HG02943 (cell line): Measurements from ENCODE around the gene CDON.

Source experiments
- ATAC-seq: cut with Tn5 transposase; IDR thresholded peaks from one replicate; pipeline ENCODE4 v1.9.1; 2021; ENCODE audit warnings: mild to moderate bottlenecking, low read depth, moderate library complexity; ENCODE audit not compliant: unreplicated experiment

Gene CDON, protein sequence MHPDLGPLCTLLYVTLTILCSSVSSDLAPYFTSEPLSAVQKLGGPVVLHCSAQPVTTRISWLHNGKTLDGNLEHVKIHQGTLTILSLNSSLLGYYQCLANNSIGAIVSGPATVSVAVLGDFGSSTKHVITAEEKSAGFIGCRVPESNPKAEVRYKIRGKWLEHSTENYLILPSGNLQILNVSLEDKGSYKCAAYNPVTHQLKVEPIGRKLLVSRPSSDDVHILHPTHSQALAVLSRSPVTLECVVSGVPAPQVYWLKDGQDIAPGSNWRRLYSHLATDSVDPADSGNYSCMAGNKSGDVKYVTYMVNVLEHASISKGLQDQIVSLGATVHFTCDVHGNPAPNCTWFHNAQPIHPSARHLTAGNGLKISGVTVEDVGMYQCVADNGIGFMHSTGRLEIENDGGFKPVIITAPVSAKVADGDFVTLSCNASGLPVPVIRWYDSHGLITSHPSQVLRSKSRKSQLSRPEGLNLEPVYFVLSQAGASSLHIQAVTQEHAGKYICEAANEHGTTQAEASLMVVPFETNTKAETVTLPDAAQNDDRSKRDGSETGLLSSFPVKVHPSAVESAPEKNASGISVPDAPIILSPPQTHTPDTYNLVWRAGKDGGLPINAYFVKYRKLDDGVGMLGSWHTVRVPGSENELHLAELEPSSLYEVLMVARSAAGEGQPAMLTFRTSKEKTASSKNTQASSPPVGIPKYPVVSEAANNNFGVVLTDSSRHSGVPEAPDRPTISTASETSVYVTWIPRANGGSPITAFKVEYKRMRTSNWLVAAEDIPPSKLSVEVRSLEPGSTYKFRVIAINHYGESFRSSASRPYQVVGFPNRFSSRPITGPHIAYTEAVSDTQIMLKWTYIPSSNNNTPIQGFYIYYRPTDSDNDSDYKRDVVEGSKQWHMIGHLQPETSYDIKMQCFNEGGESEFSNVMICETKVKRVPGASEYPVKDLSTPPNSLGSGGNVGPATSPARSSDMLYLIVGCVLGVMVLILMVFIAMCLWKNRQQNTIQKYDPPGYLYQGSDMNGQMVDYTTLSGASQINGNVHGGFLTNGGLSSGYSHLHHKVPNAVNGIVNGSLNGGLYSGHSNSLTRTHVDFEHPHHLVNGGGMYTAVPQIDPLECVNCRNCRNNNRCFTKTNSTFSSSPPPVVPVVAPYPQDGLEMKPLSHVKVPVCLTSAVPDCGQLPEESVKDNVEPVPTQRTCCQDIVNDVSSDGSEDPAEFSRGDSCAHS (N-terminal part only)

DNA sequence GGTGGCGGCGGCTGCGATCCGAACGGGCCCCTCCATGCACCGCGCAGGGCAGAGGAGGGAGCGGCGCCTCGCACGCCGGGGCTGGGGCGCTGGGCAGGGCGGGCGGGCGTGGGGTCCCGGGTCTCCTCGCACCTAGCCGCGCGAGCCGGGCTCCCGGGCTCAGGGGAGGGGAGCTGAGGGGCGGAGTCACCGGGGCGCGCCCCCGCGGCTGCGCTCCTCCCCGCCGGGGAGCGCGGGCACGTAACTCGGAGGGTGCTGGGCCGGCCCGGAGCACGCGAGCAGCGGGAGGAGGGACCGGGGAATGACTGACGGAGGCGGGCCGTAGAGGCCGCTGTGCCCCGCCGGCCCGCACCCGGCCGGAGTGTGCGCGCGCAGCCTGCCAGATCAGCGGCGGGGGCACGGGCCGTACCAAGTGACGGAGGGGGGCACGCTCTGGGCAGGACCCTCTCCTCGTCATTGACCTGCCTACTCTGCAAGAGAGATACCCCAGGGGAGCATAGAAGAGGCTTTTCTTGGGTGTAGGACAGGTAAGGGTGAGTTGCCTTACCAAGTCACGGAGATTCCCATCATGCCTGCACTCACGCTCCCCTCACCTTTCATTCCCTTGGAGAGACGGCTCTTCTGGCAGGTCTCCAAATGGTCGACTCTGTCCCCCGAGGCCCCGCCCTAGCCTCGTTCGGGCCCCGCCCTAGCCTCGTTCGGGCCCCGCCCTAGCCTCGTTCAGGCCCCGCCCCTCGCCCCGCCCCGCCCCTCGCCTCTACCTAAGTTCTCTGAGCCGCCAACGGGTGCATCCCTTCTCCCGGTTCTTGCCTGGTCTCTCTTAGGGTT lies at the start of gene CDON:
Gene CDON (minus strand): TSS at position 188 of the 828 bp plus-strand sequence. CDS start 39,390 bp downstream, outside the sequence.
- peak; percentile 98 for ATAC-seq

DNA sequence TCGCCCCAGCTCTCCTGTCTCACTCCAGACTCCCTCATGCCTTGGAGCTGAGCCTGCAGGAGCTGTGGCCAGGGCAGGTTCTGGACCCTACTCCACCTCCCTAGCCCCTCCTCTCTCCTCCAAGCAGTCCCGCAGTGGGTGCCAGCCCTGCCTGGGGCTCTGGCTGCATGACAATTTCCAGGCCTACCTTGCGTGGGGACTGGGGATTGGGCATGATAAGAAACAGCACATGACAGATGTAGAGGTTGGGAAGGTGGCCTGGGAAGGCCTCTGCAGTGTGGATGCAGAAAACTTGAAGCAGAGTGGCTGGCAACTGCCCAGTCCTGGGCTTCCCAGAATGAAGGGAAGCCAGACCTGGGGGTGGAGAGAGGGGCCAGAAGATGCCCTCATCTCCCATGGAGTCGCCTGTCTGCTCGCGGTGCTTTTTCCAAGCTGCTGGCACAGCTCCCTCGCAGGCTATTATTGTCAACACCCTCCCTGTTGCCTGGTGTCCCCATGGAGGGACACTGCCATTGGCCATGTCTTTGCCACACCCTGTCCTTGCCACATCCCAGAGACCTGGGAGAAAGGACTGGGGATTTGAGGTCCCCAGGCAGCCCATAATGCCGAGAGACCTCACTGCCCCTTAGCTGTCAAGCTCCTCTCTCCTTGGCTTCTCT lies 48.9 kb upstream of the CDON start:
- ATAC-seq: no peak

DNA sequence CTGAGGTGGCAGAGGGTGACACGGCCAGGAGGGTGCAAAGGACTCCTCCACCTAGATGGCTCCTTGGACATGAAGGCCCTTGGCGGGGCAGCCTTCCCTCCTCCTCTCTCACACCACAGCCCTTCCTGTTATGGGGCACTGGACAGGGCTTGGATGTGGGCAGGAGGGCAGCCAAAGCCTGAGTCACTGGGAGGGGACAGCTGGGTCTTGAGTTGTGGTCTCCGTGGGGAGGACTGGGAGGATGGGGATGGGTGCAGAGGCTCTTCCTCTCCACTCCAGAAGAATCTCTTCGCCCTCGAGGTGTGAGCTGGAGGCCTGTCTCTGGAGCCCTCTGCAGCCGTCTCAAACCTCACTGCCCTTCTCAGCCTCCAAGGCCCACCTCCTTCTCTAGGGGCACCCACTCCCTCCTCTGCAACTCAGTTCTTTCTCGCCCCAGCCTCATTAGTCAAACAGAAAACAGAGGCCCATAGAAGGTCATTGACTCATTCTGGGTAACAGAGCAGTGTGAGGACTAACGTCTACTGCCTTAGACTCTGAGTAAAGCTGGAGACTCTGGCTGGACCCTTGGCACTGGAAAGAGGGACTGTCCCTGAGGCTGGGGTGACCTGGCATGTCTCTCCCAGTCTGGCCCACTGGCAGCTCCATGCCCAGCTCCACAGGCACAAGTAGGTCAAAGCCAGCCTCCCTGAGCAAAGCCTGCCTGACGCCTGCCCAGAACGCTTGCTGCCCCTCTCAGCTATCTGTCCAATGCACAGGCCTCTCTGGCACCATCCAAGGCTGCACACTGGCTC lies 47.5 kb upstream of the CDON start:
- ATAC-seq: no peak

DNA sequence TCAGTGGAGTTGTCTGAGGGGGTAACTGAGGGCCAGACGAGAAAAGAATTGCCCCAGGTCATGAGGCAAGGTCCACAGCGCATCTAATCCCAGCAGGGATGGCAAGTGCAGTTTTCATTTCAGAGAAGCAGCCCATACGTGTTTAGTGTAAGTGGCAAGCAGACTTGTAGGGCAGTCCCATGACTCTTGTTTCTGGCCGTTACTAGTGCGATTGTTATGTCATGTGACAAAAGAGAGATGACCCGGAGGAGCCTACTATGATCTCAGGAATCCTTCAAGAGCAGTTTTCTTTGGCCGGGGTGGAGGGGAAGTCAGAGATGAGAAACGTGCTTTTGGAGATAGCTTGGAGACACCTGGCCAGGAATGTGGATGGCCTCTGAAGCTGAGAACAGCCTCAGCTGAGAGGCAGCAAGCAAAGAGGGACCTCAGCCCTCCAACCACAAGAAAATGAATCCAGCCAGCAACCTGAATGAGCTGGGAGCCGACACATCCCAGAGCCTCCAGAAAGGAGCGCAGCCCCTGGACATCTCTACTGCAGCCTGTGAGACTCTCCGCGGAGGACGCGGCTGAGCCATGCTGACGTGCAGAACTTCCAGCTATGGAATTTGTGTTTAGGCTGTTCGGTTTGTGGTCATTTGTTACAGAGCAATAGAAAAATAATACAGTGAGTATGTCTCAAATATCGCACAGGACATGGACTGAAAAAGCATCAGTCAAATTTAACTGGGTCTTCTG lies 44.1 kb upstream of the CDON start:
- no peak for ATAC-seq

DNA sequence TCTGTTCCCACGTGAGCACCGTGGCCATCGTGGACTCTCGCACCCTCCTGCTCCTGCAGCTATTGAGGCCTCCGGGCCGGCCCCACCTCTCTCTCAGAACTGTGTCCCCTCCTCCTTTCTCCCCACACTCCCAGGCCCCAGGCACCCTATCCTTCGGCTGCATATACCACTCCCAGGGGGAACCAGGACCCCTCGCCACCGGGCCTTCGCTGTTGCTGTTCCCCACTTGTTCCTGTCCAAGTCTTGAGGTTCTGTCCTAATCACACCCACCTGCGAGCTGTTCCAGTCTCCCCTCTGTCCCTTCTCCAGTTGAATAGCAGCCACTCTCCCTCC lies 43.0 kb upstream of the CDON start:
- ATAC-seq: no peak

DNA sequence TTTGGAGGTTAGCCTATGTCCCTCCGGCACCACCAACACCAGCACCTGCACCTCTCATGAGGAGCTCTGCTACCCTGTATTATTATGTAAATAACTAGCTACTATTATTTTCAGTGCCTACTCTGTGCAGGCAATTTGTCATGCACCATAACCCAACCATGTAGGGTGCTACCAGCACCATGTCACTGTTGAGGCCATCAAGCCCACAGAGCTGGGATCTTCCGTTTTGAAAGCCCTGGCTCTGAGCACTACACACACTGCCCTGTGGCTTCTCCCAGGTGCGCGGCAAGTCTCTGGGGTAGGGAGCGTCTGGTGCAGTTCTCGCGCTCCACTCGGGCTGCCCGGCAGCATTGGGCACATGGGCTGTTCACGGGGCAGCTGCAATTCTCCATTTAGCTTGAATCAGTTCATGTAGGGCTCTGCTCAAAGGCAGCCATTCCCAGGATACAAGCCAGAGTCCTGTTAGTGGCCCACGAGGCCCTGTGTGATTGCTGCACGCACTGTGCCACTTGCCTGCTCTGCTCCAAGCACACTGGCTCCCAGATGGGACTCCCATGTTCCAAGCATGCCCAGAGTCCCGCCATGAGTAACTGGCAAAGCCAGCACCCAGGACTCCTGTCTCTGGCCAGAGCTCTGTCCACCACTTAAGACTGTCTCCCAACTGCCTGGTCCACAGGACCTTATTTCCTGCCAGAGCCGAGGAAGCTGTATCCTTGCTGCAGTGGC lies 42.5 kb upstream of the CDON start:
- no peak for ATAC-seq

DNA sequence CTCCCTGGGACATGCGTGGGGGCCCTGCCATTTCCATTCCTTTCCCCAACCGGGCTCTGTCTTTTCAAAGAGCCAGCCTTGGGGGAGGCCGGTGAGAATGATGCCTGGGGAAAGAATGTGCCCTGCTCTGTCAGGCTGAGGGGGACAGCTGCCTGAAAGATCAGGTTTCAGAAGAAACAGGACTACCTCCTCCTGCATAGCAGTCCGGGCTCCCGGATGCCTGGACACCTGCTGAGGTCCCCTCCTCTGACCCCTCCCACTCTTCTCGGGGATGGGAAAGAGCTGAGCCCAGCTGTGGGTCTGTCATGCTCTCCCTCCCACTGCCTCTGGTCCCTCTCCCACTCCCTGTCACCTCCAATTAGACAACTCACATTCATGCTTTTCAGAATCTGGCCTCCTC lies 41.8 kb upstream of the CDON start:
- no peak for ATAC-seq

DNA sequence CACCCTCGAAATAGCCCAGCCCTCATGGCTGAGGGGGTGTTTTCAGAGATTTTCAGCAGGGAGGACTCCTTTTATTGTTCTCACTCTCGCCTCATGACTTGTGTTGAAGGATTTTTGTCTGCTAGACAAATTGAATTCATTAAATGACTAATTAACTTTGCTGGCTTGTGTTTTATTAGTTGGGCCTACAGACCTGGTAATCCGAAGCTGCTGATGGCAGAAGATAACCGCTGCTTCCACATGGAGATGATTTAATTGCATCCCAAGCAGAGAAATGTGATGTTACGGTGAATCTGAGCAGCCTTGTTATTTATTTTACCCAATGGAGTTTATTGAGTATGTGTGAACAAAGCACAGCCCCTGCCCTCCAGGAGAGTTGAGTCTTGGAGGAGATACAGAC lies 40.5 kb upstream of the CDON start:
- ATAC-seq: no peak

DNA sequence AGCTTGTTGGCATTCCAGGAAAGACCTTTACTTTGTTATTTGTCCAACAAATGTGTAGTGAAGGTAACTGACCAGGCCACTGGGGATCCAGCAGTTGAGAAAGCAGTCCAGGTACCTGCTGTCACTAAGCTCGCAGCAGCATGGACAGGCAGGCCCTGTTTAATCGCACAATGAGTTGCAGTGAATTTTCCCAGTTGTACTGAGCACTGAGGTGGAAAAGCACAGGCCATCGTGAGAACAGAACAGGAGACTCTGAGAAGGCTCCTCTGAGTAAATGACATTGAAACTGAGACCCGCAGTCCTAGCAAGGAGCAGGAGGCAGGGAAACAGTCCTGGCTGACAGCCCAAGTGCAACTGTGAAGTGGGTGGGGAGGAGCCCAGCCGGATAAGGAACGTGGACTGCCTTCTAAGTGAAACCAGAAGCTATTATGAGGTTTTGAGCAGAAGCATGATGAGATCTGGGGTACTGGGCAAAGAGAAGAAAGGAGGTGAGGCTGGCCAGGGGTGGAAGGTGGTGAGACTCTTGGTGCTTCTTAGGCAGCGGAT lies 39.8 kb upstream of the CDON start:
- ATAC-seq: no peak

DNA sequence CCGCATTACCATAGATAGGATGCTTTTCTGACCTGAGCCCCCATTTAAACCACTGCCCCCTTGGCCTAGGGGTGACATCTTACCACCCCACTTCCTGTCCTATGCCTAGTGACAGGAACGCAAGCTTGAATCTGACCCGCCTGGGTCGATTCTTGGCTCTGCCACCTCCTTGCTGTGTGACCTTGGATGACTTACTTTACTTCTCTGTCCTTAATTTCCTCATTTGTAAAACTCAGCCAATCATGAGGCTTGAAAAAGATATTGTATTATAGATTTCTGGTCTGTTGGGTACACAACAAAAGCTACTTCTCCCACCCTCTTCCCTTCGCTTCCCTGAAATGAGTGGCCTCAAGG lies 39.2 kb upstream of the CDON start:
- ATAC-seq: no peak

DNA sequence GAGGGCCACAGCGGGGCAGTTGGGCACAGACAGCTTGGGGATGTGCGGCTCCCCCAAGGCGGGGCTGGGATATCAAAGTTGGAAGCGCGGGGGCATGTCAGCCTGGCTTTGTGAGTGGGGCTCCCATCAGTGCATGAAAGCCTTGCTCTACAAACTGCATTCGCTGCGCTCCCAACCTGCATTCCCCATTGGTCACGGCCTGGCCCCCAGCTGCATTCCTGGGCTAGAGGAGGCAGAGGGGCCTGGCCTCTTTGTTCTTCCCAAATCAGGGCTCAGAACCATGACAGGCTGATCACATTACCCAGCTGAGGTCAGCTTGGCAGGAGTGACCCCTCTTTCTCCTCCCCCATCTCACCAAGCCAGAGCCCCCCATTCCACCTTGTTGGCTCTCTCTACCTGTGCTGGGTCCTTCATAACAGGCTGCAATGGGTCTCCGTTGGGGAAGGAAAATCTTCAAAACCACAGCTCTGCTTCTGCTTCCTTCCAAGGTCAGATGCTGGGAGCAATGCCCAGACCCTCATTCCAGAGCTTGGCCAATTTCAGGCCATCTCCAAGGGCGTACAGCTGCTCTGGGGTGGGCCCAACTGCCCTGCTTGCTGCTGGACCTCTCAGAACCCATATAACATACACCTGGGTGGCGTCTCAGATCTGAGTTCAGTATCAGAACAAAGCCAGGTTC lies 38.7 kb upstream of the CDON start:
- no peak for ATAC-seq

DNA sequence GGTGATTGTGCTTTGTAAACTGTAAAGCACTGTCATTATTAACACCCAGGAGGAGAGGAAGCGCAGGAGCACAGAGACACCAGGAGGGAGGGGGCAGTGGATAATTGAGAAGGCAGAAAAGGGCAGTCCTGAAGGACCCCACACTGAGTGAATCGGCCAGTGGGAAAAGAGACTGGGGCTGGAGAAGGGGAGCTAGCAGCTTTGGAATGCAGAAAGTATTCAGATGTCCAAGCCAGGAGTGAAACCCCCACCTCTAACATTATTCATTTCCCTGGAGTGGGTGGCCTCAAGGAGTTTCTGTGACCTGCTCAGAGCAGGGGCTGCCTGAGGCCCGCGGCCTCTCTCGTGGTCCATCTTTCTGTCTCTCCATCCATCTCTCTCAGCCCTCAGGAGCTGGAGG lies 38.0 kb upstream of the CDON start:
- no peak for ATAC-seq

DNA sequence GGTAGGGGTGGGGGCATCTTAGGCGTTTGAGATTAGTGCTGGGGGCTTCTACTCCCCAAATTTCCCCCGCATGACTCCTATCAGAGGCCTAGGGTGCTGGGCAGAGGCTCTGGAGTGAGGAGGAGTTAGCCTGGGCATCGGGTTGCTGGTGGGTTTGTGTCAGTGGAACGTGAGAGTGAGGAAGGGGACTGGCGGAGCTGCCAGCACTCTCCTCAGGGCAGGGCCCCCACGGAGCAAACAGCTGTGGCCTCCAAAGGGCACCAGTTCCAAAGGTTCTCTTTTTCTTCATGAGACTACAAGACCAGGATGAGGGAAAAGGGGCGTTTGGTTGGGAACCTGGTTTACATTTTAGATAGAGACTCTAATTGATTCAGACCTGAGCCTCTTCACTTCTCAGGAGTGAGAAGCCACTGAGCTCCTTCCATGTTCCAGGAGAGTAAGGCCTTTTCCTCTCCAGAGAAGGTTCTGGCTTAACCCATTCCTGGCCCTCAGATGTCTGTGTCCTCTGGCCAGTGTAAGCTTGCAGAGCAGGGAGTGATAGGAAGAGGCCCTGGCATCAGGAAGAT lies 35.6 kb upstream of the CDON start:
- ATAC-seq: no peak

DNA sequence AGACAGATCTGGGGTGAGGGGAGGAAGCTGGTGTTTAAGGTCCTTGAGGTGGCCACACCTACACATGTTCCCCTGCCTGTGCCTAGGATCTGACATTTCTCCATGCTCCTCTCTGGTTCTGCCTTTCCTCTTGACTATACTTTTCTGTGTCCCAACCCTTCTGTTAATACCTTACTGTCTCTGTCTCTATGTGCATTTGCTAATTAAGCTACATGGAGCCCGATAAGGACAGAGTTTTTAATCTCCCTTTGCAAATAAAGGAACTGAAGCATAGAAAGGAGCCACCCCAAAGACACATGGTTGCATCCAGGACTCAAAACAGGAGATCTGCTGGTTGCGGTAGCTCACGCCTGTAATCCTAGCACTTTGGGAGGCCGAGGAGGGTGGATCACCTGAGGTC lies 33.1 kb upstream of the CDON start:
- no peak for ATAC-seq

DNA sequence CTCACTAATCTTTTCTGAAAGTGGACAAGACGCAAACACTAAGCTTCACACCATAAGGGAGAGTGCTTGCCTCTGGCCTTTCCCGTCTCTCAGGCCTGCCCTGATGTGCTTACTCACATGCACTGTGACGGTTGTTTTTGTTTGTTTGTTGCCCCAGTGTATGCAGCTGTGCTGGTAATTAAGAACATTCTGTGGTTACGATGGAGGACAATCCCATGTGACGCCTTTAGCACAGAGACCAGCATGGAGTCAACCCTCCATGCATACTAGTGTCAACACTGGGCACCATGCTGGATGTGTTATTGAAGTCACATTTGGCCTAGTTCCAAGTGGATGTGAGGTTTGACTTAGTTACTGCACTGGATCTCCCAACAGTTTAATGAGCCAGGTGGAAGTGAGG lies 27.8 kb upstream of the CDON start:
- no peak for ATAC-seq

DNA sequence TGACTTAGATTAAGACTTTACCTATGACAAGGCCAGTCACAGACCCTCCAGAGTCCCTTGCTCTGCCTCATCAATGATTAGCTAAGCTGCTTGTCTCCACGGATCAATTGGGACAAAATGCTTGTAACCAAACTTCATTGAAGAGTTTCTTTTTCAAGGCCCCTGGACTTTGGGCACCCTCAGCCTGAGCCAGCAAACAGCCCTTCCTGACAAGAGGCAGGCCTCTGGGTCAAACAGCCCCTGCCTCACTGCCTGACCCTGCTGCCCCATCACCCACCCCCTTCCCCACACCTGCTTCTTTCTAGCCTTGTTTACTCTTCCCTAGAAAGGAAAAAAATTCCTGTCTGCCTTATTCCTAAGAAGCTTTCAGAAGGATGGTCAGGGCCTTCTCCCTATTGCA lies 26.3 kb upstream of the CDON start:
- ATAC-seq: no peak

DNA sequence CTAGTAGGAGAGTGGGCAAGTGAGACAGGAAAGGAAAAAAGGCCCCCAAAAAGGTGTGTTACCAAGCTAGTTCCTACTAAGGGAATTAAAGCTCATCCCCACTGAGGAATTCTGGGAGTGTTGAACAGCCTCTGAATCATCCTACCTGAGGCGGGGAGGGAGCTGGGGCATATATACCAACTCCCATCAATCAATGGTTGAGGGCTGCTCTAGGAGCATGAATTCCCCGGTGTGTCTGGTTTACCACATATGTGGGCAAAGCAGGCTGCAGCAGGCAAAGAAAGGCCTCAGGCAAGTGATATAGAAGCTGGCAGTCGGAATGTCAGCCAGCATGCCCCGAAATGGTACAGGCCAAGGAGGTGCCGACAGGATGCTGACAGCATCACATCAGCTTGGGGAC lies 23.6 kb upstream of the CDON start:
- no peak for ATAC-seq
